ENCODE results near the gene OLFM1. TPM values are rescaled to one million over a fixed set of nuclear protein-coding genes. Genes with fewer than 3 reads are reported as not detected.

The OLFM1 gene
- total RNA-seq, 1 experiment from 2014 or later = 3.5 TPM

- TF ChIP-seq ZBTB33 (IDR thresholded peaks at IDR 0.05; ENCODE audit: extremely low read depth, insufficient replicate concordance, low read length) (no peak), SRF (IDR thresholded peaks at IDR 0.05; ENCODE audit: low read depth) (no peak), FOSL1 (IDR thresholded peaks at IDR 0.05; ENCODE audit: low read depth) (no peak)
These were observed 14.5 kb downstream of the OLFM1 start (continued) for GRCh38 chr9:135101926-135102325.

GRCh38 chr9:135102331-135102730, 14.9 kb downstream of the OLFM1 start:
- BruUV-seq (replicated peaks) = no TSS peak
- H3K36me3 ChIP-seq (ENCODE audit: control insufficient read depth in 1 of 2, insufficient read depth in 2 of 2, low read length in 2 of 2) = no peaks in the 10 kb centered on the region
- H3K79me2 ChIP-seq (ENCODE audit: insufficient read depth, low read length) = no peaks in the 10 kb centered on the region
- no peaks in the 10 kb centered on the region for H3K9me3 ChIP-seq (ENCODE audit: control insufficient read depth in 1 of 2, insufficient read depth in 1 of 2, low read depth in 1 of 2, low read length in 2 of 2)
- intact Hi-C loops (cut with micrococcal nuclease) = no loop called here
- H3K9me2 ChIP-seq (ENCODE audit: insufficient read depth) = no peaks in the 10 kb centered on the region
- CTCF ChIA-PET = no interaction called here
- no peak overlapping the region for H3K27ac ChIP-seq (ENCODE audit: low read depth, low read length)
- H3K4me1 ChIP-seq (ENCODE audit: control insufficient read depth in 1 of 2, insufficient read depth in 2 of 2, low read length in 2 of 2) = no peaks in the 10 kb centered on the region
- H3K4me3 ChIP-seq (replicated peaks in 1 of 2; ENCODE audit: low read depth in 1 of 2, low read length in 2 of 2) = no peak overlapping the region
- H3K27me3 ChIP-seq (ENCODE audit: insufficient read depth, low read length) = peaks cover 29% of the 10 kb centered on the region; the same call in 1 of the 2 replicates
- H2AFZ ChIP-seq (ENCODE audit: low read depth, low read length, poor library complexity, severe bottlenecking) = no peak overlapping the region
- POLR2A ChIA-PET = no interaction called here
- no peak for TF ChIP-seq SRF (IDR thresholded peaks at IDR 0.05; ENCODE audit: low read depth)
- no peak for TF ChIP-seq POLR2AphosphoS5 (IDR thresholded peaks at IDR 0.05; ENCODE audit: low read depth, low read length)
- TF ChIP-seq SIN3A (IDR thresholded peaks at IDR 0.05; ENCODE audit: low read depth) = no peak
- TF ChIP-seq ATF3 (IDR thresholded peaks at IDR 0.05) = no peak
- no peak for TF ChIP-seq RAD21 (IDR thresholded peaks at IDR 0.05; ENCODE audit: low read depth)
- no peak for TF ChIP-seq CEBPB (IDR thresholded peaks at IDR 0.05; ENCODE audit: low read depth)
- no peak for TF ChIP-seq FOSL1 (IDR thresholded peaks at IDR 0.05; ENCODE audit: low read depth)
- TF ChIP-seq, protein P1, sequence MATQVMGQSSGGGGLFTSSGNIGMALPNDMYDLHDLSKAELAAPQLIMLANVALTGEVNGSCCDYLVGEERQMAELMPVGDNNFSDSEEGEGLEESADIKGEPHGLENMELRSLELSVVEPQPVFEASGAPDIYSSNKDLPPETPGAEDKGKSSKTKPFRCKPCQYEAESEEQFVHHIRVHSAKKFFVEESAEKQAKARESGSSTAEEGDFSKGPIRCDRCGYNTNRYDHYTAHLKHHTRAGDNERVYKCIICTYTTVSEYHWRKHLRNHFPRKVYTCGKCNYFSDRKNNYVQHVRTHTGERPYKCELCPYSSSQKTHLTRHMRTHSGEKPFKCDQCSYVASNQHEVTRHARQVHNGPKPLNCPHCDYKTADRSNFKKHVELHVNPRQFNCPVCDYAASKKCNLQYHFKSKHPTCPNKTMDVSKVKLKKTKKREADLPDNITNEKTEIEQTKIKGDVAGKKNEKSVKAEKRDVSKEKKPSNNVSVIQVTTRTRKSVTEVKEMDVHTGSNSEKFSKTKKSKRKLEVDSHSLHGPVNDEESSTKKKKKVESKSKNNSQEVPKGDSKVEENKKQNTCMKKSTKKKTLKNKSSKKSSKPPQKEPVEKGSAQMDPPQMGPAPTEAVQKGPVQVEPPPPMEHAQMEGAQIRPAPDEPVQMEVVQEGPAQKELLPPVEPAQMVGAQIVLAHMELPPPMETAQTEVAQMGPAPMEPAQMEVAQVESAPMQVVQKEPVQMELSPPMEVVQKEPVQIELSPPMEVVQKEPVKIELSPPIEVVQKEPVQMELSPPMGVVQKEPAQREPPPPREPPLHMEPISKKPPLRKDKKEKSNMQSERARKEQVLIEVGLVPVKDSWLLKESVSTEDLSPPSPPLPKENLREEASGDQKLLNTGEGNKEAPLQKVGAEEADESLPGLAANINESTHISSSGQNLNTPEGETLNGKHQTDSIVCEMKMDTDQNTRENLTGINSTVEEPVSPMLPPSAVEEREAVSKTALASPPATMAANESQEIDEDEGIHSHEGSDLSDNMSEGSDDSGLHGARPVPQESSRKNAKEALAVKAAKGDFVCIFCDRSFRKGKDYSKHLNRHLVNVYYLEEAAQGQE (IDR thresholded peaks at IDR 0.05; ENCODE audit: low read depth) = no peak
- TF ChIP-seq CBX3 (IDR thresholded peaks at IDR 0.05; ENCODE audit: low read depth) = no peak
- no peak for TF ChIP-seq EZH2phosphoT487 (IDR thresholded peaks at IDR 0.05; ENCODE audit: borderline replicate concordance)
- TF ChIP-seq ZNF274 (IDR thresholded peaks at IDR 0.05; ENCODE audit: low read depth, low read length) = no peak
- DNase-seq (ENCODE audit: low read depth, low spot score) = no peak
- ATAC-seq = no peak
- H3K4me2 ChIP-seq (ENCODE audit: low read length) = no peak overlapping the region
- RAD21 ChIA-PET (ENCODE audit: low non-redundant PET in 1 of 2, low total read pairs in 2 of 2, uncharacterized antibody in 2 of 2, unreplicated experiment in 2 of 2) = no interaction called here
- no peak overlapping the region for H3K9ac ChIP-seq (ENCODE audit: low read length)
- no peaks in the 10 kb centered on the region for H4K20me1 ChIP-seq (ENCODE audit: insufficient read depth)
